Caco-2 (cell line): Measurements from ENCODE around the gene KRTAP5-4. TPM values are rescaled to one million over a fixed set of nuclear protein-coding genes. Genes with fewer than 3 reads are reported as not detected.
"Not testable (repeated sequence)": the region's sequence is repeated elsewhere in the genome, so short reads cannot be mapped to it uniquely, and the experiment has no call there.

ENCODE experiments used
- BruUV-seq: library from RNA; stranded (reverse); fragments of 400-500 nt; replicated peaks from 2 replicates; lab custom pipeline; 2021; lab: Mats Ljungman, UMichigan
- CTCF ChIA-PET: fragments of 300-600 bp; sonication (Branson Sonifier 250); formaldehyde crosslinking; loops from one replicate; lab custom pipeline; 2022; ENCODE audit warnings: antibody characterized with exemption; lab: Charles Lee
- POLR2A ChIA-PET: fragments of 300-600 bp; sonication (Branson Sonifier 250); formaldehyde crosslinking; loops from one replicate; lab custom pipeline; 2022; ENCODE audit warnings: antibody characterized with exemption; lab: Charles Lee
- DNase-seq, 2 experiments: peaks; one replicate each; pipeline versions ENCODE4 v3.0.0 to v3.0.0-alpha.2; 2020 to 2022
- H3K27me3 ChIP-seq: replicated peaks from 2 replicates; pipeline ENCODE4 v1.6.0; 2011; ENCODE audit warnings: low read length; ENCODE audit not compliant: control insufficient read depth, insufficient read depth
- H3K36me3 ChIP-seq: 2 replicates; pipeline ENCODE4 v1.5.1; 2011; ENCODE audit warnings: low read length; ENCODE audit not compliant: control insufficient read depth, insufficient read depth
- H3K4me1 ChIP-seq: fragments of 250-450 bp; sonication (Bioruptor Pico); 2 replicates; pipeline ENCODE4 v1.5.1; 2020; ENCODE audit warnings: mild to moderate bottlenecking
- H3K4me3 ChIP-seq: 2 replicates; pipeline ENCODE4 v1.5.1; 2011; ENCODE audit warnings: low read depth, mild to moderate bottlenecking, control low read depth, low read length
- H3K9me3 ChIP-seq: fragments of 250-450 bp; sonication (Bioruptor Pico); 2 replicates; pipeline ENCODE4 v1.5.1; 2020; ENCODE audit warnings: mild to moderate bottlenecking, moderate library complexity
- H3K27ac Mint-ChIP-seq: one replicate; pipeline ENCODE4 v1.8.0; 2022; ENCODE audit warnings: mixed read lengths; ENCODE audit not compliant: unreplicated experiment
- H3K27me3 Mint-ChIP-seq: one replicate; pipeline ENCODE4 v1.8.0; 2022; ENCODE audit warnings: mixed read lengths; ENCODE audit not compliant: insufficient read depth, unreplicated experiment
- H3K36me3 Mint-ChIP-seq: one replicate; pipeline ENCODE4 v1.8.0; 2022; ENCODE audit warnings: mild to moderate bottlenecking, mixed read lengths; ENCODE audit not compliant: insufficient read depth, unreplicated experiment
- H3K4me1 Mint-ChIP-seq: one replicate; pipeline ENCODE4 v1.8.0; 2022; ENCODE audit warnings: low read depth, mixed read lengths; ENCODE audit not compliant: unreplicated experiment
- H3K4me3 Mint-ChIP-seq: one replicate; pipeline ENCODE4 v1.8.0; 2022; ENCODE audit warnings: mild to moderate bottlenecking, moderate library complexity, mixed read lengths; ENCODE audit not compliant: unreplicated experiment
- H3K9me3 Mint-ChIP-seq: one replicate; pipeline ENCODE4 v1.8.0; 2022; ENCODE audit warnings: mixed read lengths; ENCODE audit not compliant: unreplicated experiment
- intact Hi-C: fragments of 100-400 bp; cut with micrococcal nuclease; formaldehyde crosslinking; loops from one replicate; pipeline ENCODE4 v1.10.0; 2022; ENCODE audit not compliant: unreplicated experiment
- total RNA-seq: library from RNA; stranded (reverse); gene quantifications from 2 replicates; pipeline ENCODE4 v1.2.3, GENCODE V29; 2022
- TF ChIP-seq, protein P1 (sequence below), 2 experiments: fragments of 200-600 bp in 1 of 2; IDR thresholded peaks; 1 replicate in 1 of 2; 2 replicates in 1 of 2; pipeline versions ENCODE4 v1.5.1 to v1.8.0; 2011 to 2022; ENCODE audit warnings: antibody characterized with exemption in 1 of 2, control low read depth in 1 of 2, inconsistent platforms in 1 of 2, low read depth in 1 of 2, low read length in 1 of 2, mild to moderate bottlenecking in 1 of 2, moderate library complexity in 1 of 2; ENCODE audit not compliant: insufficient read depth in 1 of 2, severe bottlenecking in 1 of 2, unreplicated experiment in 1 of 2

The KRTAP5-4 gene
- total RNA-seq, 1 experiment from 2014 or later, result not detected

DNA sequence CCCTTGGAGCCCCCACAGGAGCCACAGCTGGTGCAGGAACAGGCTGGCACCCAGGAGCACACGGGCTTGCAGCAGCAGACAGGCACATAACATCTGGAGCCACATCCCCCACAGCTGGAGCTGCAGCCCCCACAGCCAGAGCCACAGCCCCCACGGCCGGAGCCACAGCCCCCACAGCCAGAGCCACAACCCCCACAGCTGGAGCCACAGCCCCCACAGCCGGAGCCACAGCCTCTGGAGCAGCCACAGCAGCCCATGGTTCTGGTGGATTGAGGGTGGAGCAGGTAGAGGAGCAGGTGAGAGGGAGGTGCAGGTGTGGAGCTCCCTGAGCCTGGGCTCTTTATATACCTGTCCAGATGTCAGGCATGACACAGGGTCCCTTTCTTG lies 24.0 kb downstream of the KRTAP5-4 start, which contains the start of gene KRTAP5-2:
Gene KRTAP5-2 (minus strand): TSS at position 301 of the 387 bp plus-strand sequence. CDS start 44 bp downstream, at position 257.
- ChIA-PET POLR2A (interaction anchor here (0.7 kb wide), 1 partner anchor 511 kb away, joined by 4 read pairs; no protein-coding TSS in a partner anchor), CTCF (interaction anchor here (0.6 to 1.5 kb wide), 4 partner anchors 9 to 588 kb away, joined by 3 to 4 read pairs (median 4); no protein-coding TSS in a partner anchor)
- Histone ChIP-seq H3K4me1 (no peaks in the 10 kb centered on the region), H3K4me3 (no peak within 1 kb of the TSS), H3K36me3 (no peaks in the 10 kb centered on the region), H3K9me3 (no peaks in the 10 kb centered on the region), H3K27me3 (no peaks in the 10 kb centered on the region; the same call in 1 of the 2 replicates)
- Mint-ChIP-seq H3K36me3 (no peaks in the 10 kb centered on the region), H3K4me3 (no peak within 1 kb of the TSS), H3K27me3 (peaks cover 19% of the 10 kb centered on the region), H3K4me1 (no peaks in the 10 kb centered on the region), H3K9me3 (no peaks in the 10 kb centered on the region), H3K27ac (no peak within 1 kb of the TSS)
- no TSS peak for BruUV-seq
- no peak for DNase-seq
- TF ChIP-seq, protein P1, sequence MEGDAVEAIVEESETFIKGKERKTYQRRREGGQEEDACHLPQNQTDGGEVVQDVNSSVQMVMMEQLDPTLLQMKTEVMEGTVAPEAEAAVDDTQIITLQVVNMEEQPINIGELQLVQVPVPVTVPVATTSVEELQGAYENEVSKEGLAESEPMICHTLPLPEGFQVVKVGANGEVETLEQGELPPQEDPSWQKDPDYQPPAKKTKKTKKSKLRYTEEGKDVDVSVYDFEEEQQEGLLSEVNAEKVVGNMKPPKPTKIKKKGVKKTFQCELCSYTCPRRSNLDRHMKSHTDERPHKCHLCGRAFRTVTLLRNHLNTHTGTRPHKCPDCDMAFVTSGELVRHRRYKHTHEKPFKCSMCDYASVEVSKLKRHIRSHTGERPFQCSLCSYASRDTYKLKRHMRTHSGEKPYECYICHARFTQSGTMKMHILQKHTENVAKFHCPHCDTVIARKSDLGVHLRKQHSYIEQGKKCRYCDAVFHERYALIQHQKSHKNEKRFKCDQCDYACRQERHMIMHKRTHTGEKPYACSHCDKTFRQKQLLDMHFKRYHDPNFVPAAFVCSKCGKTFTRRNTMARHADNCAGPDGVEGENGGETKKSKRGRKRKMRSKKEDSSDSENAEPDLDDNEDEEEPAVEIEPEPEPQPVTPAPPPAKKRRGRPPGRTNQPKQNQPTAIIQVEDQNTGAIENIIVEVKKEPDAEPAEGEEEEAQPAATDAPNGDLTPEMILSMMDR (IDR thresholded peaks at IDR 0.05; ENCODE audit: insufficient read depth in 1 of 2, low read depth in 1 of 2, low read length in 1 of 2, severe bottlenecking in 1 of 2, unreplicated experiment in 1 of 2), result no peak
- intact Hi-C loops, result no loop called here

DNA sequence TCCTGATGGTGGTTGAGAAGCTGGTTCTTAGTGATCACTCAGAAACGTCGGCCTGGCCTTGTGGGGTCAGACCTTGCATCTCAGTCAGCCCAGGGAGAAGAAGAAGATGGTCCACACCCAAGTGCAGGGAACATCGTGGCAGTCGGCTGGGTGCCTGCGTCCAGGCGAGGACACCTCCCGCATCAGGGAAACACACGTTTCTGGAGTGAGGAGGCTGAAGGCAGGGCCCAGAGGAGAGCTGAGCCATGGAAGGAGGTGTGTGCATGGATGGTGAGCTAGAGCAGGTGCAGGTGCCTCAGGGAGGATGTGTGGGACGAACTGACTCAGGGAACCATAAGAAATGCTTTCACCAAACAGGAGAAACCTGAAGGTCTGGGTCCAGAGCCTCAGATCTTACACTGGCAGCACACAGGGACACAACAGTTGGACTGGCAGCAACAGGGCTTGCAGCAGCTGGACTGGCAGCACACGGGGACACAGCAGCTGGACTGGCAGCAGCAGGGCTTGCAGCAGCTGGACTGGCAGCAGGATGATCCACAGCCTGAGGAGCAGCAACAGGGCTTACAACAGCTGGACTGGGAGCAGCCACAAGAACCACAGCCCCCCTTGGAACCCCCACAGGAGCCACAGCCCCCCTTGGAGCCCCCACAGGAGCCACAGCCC lies 24.5 kb downstream of the KRTAP5-4 start:
- H3K9me3 ChIP-seq, result no peaks in the 10 kb centered on the region
- H3K27me3 ChIP-seq, result no peaks in the 10 kb centered on the region; the same call in 1 of the 2 replicates
- no peaks in the 10 kb centered on the region for H3K36me3 ChIP-seq
- no peak for DNase-seq
- intact Hi-C loops, result no loop called here
- BruUV-seq, result no TSS peak
- H3K4me1 ChIP-seq, result no peaks in the 10 kb centered on the region
- no peak overlapping the region for H3K27ac Mint-ChIP-seq
- H3K4me3 Mint-ChIP-seq, result no peak overlapping the region
- POLR2A ChIA-PET, result no interaction called here
- no peaks in the 10 kb centered on the region for H3K36me3 Mint-ChIP-seq
- CTCF ChIA-PET, result interaction anchor here (0.6 to 1.5 kb wide), 3 partner anchors 9 to 588 kb away, joined by 3 to 4 read pairs (median 3); no protein-coding TSS in a partner anchor
- peaks cover 19% of the 10 kb centered on the region for H3K27me3 Mint-ChIP-seq
- no peak overlapping the region for H3K4me3 ChIP-seq
- TF ChIP-seq, protein P1 (IDR thresholded peaks at IDR 0.05; ENCODE audit: insufficient read depth in 1 of 2, low read depth in 1 of 2, low read length in 1 of 2, severe bottlenecking in 1 of 2, unreplicated experiment in 1 of 2), result no peak
- no peaks in the 10 kb centered on the region for H3K4me1 Mint-ChIP-seq
- no peaks in the 10 kb centered on the region for H3K9me3 Mint-ChIP-seq

DNA sequence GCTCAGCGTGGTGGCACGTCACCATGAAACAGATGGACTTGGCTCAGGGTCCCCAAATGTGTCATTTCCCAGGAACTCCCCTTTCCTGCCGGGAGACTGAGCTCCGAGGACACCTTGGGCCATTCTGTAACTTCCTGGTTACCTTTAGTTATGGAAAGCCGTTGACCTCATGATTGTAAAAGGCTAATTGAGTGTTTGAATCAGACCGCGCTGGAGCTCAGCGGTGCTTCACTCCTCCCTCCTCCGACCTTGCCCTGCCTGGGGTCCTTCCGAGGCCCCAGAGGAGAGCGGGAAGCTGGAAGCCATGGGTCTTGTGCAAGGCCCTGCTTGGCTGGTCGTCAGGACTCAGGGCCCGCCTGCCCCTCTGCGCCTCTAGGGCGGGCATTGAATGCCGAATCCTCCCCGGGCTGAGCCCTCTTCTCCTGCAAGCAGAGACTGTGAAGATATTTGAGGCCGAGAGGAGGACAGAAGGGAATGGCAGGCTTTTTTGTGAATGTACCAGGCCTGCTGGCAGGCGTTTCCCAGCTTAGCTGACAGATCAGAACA lies 25.3 kb downstream of the KRTAP5-4 start:
- H3K4me3 Mint-ChIP-seq, H3K9me3 Mint-ChIP-seq, H3K36me3 ChIP-seq, H3K9me3 ChIP-seq, POLR2A ChIA-PET, DNase-seq, intact Hi-C loops, BruUV-seq, H3K4me1 ChIP-seq, H3K4me3 ChIP-seq, H3K27ac Mint-ChIP-seq, H3K36me3 Mint-ChIP-seq, H3K4me1 Mint-ChIP-seq, H3K27me3 ChIP-seq: not testable (repeated sequence)
- CTCF ChIA-PET, result interaction anchor here (1.5 kb wide), 1 partner anchor 555 kb away, joined by 3 read pairs; no protein-coding TSS in a partner anchor
- H3K27me3 Mint-ChIP-seq, result peaks cover 19% of the 10 kb centered on the region

DNA sequence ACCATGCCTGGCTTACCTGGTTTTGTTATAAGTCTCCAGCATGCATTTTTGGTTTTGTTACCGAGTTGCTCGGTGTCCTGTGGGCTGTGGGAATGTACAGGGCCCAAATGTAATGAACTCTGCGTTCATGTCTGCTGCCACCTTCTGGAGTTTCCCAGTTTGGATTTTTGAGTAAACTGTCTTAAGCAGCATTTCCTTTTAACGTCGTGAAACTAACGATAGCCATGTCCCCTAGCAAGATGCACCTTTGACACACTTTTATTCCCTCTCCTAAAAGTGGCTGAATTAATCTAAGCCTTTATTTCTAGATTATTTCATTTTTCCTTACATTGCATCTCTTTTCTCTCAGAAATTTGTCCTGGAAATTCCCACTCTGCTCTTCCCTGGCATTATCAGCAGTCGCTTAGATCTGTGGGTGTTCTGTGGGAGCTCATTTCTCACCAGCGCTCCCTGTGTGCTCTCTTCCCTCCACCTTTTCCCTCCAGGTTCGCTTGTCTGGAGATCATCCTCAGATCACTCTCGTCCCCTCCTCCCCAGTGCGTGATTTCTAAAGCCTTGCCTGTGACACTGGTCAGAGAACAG lies 25.9 kb downstream of the KRTAP5-4 start:
- H3K36me3 ChIP-seq, H3K36me3 Mint-ChIP-seq, H3K4me3 ChIP-seq, H3K9me3 ChIP-seq, H3K27me3 ChIP-seq, H3K4me3 Mint-ChIP-seq, POLR2A ChIA-PET, H3K9me3 Mint-ChIP-seq, H3K27ac Mint-ChIP-seq, BruUV-seq, DNase-seq, H3K4me1 Mint-ChIP-seq, H3K4me1 ChIP-seq: not testable (repeated sequence)
- peaks cover 19% of the 10 kb centered on the region for H3K27me3 Mint-ChIP-seq
- intact Hi-C loops, result loop anchor here (2.0 kb wide), 1 partner anchor 35 kb away; no protein-coding TSS in a partner anchor
- CTCF ChIA-PET, result interaction anchor here (0.9 to 1.5 kb wide), 10 partner anchors 22 to 560 kb away, joined by 3 to 21 read pairs (median 5); no protein-coding TSS in a partner anchor
